ENCODE measurements around the gene HIVEP3. TPM values are rescaled to one million over a fixed set of nuclear protein-coding genes. Genes with fewer than 3 reads are reported as not detected.

Gene HIVEP3
- total RNA-seq, 1 experiment from 2014 or later: 3.1 TPM

GRCh38 chr1:41719590-41719989, 199.1 kb downstream of the HIVEP3 start:
- H3K27me3 ChIP-seq (replicated peaks; ENCODE audit: insufficient read depth, low read depth, low read length, poor library complexity): no peaks in the 10 kb centered on the region
- intact Hi-C loops (cut with micrococcal nuclease; ENCODE audit: unreplicated experiment): no loop called here
- no peak overlapping the region for H3K27ac ChIP-seq (ENCODE audit: low read depth, low read length, poor library complexity, severe bottlenecking)
- no peak for TF ChIP-seq EZH2 (IDR thresholded peaks at IDR 0.05; ENCODE audit: borderline replicate concordance, low read depth, low read length, poor library complexity, severe bottlenecking)
- no peak for TF ChIP-seq CTCF (conservative IDR thresholded peaks at IDR 0.05; ENCODE audit: low read depth, low read length)
- H3K4me1 ChIP-seq (ENCODE audit: insufficient read depth, low read length, poor library complexity, severe bottlenecking): no peaks in the 10 kb centered on the region
- BruUV-seq (replicated peaks): no TSS peak
- H3K36me3 ChIP-seq (ENCODE audit: insufficient read depth, low read length, poor library complexity, severe bottlenecking): no peaks in the 10 kb centered on the region
- POLR2A ChIA-PET (ENCODE audit: low non-redundant PET): no interaction called here
- H3K4me3 ChIP-seq (ENCODE audit: low read depth, low read length, poor library complexity, severe bottlenecking): no peak overlapping the region
- DNase-seq (ENCODE audit: low spot score): no peak
- CTCF ChIA-PET: no interaction called here
- H3K9me3 ChIP-seq (ENCODE audit: low read depth, low read length, poor library complexity, severe bottlenecking): no peaks in the 10 kb centered on the region

- peaks cover 1% of the 10 kb centered on the region for H3K4me1 ChIP-seq (ENCODE audit: insufficient read depth, low read length, poor library complexity, severe bottlenecking)
- ChIA-PET CTCF (no interaction called here), POLR2A (ENCODE audit: low non-redundant PET) (no interaction called here)
- H3K27me3 ChIP-seq (replicated peaks; ENCODE audit: insufficient read depth, low read depth, low read length, poor library complexity): no peaks in the 10 kb centered on the region
- no peak for TF ChIP-seq CTCF (conservative IDR thresholded peaks at IDR 0.05; ENCODE audit: low read depth, low read length)
- no peak for TF ChIP-seq EZH2 (IDR thresholded peaks at IDR 0.05; ENCODE audit: borderline replicate concordance, low read depth, low read length, poor library complexity, severe bottlenecking)
- H3K9me3 ChIP-seq (ENCODE audit: low read depth, low read length, poor library complexity, severe bottlenecking): no peaks in the 10 kb centered on the region
- no peak overlapping the region for H3K4me3 ChIP-seq (ENCODE audit: low read depth, low read length, poor library complexity, severe bottlenecking)
- no peak for DNase-seq (ENCODE audit: low spot score)
- intact Hi-C loops (cut with micrococcal nuclease; ENCODE audit: unreplicated experiment): no loop called here
- BruUV-seq (replicated peaks): no TSS peak
- no peak overlapping the region for H3K27ac ChIP-seq (ENCODE audit: low read depth, low read length, poor library complexity, severe bottlenecking)
- H3K36me3 ChIP-seq (ENCODE audit: insufficient read depth, low read length, poor library complexity, severe bottlenecking): no peaks in the 10 kb centered on the region
Observed at GRCh38 chr1:41719128-41719527, 199.6 kb downstream of the HIVEP3 start.

- no peak for DNase-seq (ENCODE audit: low spot score)
- no TSS peak for BruUV-seq (replicated peaks)
- TF ChIP-seq EZH2 (IDR thresholded peaks at IDR 0.05; ENCODE audit: borderline replicate concordance, low read depth, low read length, poor library complexity, severe bottlenecking) (no peak), CTCF (conservative IDR thresholded peaks at IDR 0.05; ENCODE audit: low read depth, low read length) (no peak)
- intact Hi-C loops (cut with micrococcal nuclease; ENCODE audit: unreplicated experiment): no loop called here
- ChIA-PET POLR2A (ENCODE audit: low non-redundant PET) (no interaction called here), CTCF (no interaction called here)
- Histone ChIP-seq H3K4me1 (ENCODE audit: insufficient read depth, low read length, poor library complexity, severe bottlenecking) (peaks cover 8% of the 10 kb centered on the region), H3K27ac (ENCODE audit: low read depth, low read length, poor library complexity, severe bottlenecking) (no peak overlapping the region), H3K36me3 (ENCODE audit: insufficient read depth, low read length, poor library complexity, severe bottlenecking) (no peaks in the 10 kb centered on the region), H3K4me3 (ENCODE audit: low read depth, low read length, poor library complexity, severe bottlenecking) (no peak overlapping the region), H3K27me3 (replicated peaks; ENCODE audit: insufficient read depth, low read depth, low read length, poor library complexity) (no peaks in the 10 kb centered on the region), H3K9me3 (ENCODE audit: low read depth, low read length, poor library complexity, severe bottlenecking) (no peaks in the 10 kb centered on the region)
Observed at GRCh38 chr1:41718497-41718896, 200.2 kb downstream of the HIVEP3 start.
